A673 (cell line): ENCODE results near the gene RNF208.

Source experiments
- EZH2 ChIP-seq: fragments of 200-600 bp; sonication (generic); IDR thresholded peaks from 2 replicates; pipeline ENCODE4 v1.6.1; 2017; ENCODE audit warnings: borderline replicate concordance, low read depth, mild to moderate bottlenecking, mixed read lengths, antibody characterized with exemption, low read length; ENCODE audit not compliant: poor library complexity, severe bottlenecking
- TF ChIP-seq, protein P1 (sequence below): fragments of 300-800, 200-600 bp; sonication (generic); conservative IDR thresholded peaks from 2 replicates; pipeline ENCODE4 v1.5.1; 2017; ENCODE audit warnings: low read depth, mild to moderate bottlenecking, antibody characterized with exemption, low read length, moderate library complexity, mixed read lengths

DNA sequence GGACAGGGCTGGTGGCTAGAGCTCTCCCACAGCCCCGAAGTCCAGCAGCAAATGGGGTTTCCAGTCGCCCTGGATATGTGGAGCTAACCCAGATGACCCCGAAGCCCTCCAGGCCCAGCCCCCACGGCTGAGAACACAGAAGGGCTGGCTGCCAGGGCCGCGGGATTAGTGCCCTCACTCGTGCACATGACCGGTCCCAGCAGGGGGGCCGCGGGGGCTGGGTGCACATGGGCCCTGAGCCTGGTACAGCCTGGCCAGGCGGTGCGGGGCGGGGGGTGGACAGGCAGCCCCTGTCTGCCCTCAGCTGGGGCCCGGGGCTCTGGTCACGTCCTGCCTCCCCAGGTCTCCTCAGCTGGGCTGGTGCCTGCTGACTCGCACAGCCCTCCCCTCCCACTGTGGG lies 27.7 kb downstream of the RNF208 start:
- no peak for TF ChIP-seq EZH2
- TF ChIP-seq, protein P1, sequence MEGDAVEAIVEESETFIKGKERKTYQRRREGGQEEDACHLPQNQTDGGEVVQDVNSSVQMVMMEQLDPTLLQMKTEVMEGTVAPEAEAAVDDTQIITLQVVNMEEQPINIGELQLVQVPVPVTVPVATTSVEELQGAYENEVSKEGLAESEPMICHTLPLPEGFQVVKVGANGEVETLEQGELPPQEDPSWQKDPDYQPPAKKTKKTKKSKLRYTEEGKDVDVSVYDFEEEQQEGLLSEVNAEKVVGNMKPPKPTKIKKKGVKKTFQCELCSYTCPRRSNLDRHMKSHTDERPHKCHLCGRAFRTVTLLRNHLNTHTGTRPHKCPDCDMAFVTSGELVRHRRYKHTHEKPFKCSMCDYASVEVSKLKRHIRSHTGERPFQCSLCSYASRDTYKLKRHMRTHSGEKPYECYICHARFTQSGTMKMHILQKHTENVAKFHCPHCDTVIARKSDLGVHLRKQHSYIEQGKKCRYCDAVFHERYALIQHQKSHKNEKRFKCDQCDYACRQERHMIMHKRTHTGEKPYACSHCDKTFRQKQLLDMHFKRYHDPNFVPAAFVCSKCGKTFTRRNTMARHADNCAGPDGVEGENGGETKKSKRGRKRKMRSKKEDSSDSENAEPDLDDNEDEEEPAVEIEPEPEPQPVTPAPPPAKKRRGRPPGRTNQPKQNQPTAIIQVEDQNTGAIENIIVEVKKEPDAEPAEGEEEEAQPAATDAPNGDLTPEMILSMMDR: no peak
